DND-41 (cell line): ENCODE data around the gene FAM83F.

ENCODE experiments used
- ATAC-seq: fragments of 200-7000 bp; cut with Tn5 transposase; 3 replicates; pipeline ENCODE4 v1.9.1; 2021; ENCODE audit warnings: low read depth; ENCODE audit not compliant: insufficient read depth
- DNase-seq: peaks from one replicate; pipeline ENCODE4 v3.0.0-alpha.2; 2020
- H2AFZ ChIP-seq: 2 replicates; pipeline ENCODE4 v1.6.0; 2012; ENCODE audit warnings: low read depth, low read length
- H3K27ac ChIP-seq: 2 replicates; pipeline ENCODE4 v1.5.1; 2012; ENCODE audit warnings: low read length, inconsistent platforms
- H3K27me3 ChIP-seq: fragments of 200-600 bp; sonication (generic); 2 replicates; pipeline ENCODE4 v1.6.0; 2012; ENCODE audit warnings: low read length, mild to moderate bottlenecking, inconsistent platforms; ENCODE audit not compliant: insufficient read depth, poor library complexity
- H3K36me3 ChIP-seq: 2 replicates; pipeline ENCODE4 v1.5.1; 2012; ENCODE audit warnings: low read length, inconsistent platforms; ENCODE audit not compliant: insufficient read depth
- H3K4me1 ChIP-seq: 2 replicates; pipeline ENCODE4 v1.5.1; 2012; ENCODE audit warnings: mild to moderate bottlenecking, low read length; ENCODE audit not compliant: insufficient read depth
- H3K4me2 ChIP-seq: 2 replicates; pipeline ENCODE4 v1.6.0; 2012; ENCODE audit warnings: mild to moderate bottlenecking, moderate library complexity, low read length, inconsistent platforms; ENCODE audit not compliant: insufficient read depth
- H3K4me3 ChIP-seq, 2 experiments: fragments of 200-600 bp in 1 of 2; shearing (Covaris generic) in 1 of 2; 2 replicates each; pipeline ENCODE4 v1.5.1; 2012 to 2016; ENCODE audit warnings: inconsistent platforms in 2 of 2, low read length in 2 of 2, mild to moderate bottlenecking in 2 of 2, low read depth in 1 of 2, moderate library complexity in 1 of 2
- H3K79me2 ChIP-seq: 2 replicates; pipeline ENCODE4 v1.6.0; 2012; ENCODE audit warnings: low read length, inconsistent platforms; ENCODE audit not compliant: insufficient read depth
- H3K9ac ChIP-seq: 2 replicates; pipeline ENCODE4 v1.6.0; 2012; ENCODE audit warnings: low read depth, mild to moderate bottlenecking, inconsistent platforms, low read length, moderate library complexity
- H3K9me3 ChIP-seq: 2 replicates; pipeline ENCODE4 v1.5.1; 2012; ENCODE audit warnings: low read length, moderate library complexity, mild to moderate bottlenecking, inconsistent platforms; ENCODE audit not compliant: insufficient read depth, severe bottlenecking
- H4K20me1 ChIP-seq: 2 replicates; pipeline ENCODE4 v1.6.0; 2012; ENCODE audit warnings: low read length; ENCODE audit not compliant: insufficient read depth
- EZH2 ChIP-seq: IDR thresholded peaks from 3 replicates; pipeline ENCODE4 v1.6.1; 2012; ENCODE audit warnings: borderline replicate concordance, low read depth, mild to moderate bottlenecking, moderate library complexity, low read length, inconsistent platforms; ENCODE audit not compliant: severe bottlenecking
- TF ChIP-seq, protein P1 (sequence below): IDR thresholded peaks from 2 replicates; pipeline ENCODE4 v1.5.1; 2012; ENCODE audit warnings: borderline replicate concordance, low read length, moderate library complexity, mild to moderate bottlenecking; ENCODE audit not compliant: poor library complexity, severe bottlenecking; ENCODE audit errors: extremely low read depth

Gene FAM83F

DNA sequence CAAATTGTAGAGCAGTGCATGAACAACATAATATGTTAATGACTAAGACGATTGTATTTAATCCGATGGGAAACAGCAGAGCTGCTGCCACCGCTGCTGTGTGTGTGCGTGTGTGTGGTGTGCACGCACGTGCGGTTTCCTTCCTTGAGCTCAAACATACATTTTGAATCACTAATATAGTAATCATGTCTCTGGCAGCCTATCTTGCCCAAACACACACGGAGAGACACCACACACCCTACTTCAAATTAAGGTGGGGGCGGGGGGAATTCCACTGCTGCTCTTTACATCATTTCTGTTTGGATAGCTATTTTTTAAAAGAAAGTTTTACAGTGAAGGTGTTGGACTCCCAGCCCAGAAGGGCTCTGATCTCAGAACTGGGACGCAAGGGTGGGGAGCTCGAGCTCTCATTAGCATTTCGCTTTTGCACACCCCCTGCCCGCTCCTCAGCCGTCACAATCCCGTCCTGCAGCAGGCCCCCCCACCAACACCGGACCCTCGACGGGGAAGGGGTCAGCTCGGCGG lies 651 bp upstream of the FAM83F start:
- Histone ChIP-seq H3K9me3 (no peaks in the 10 kb centered on the region), H3K4me2 (no peak overlapping the region), H2AFZ (no peak overlapping the region), H4K20me1 (no peaks in the 10 kb centered on the region), H3K79me2 (no peaks in the 10 kb centered on the region), H3K4me1 (no peaks in the 10 kb centered on the region), H3K27me3 (no peaks in the 10 kb centered on the region), H3K36me3 (no peaks in the 10 kb centered on the region), H3K27ac (no peak overlapping the region), H3K9ac (no peak overlapping the region), H3K4me3 (no peak overlapping the region)
- TF ChIP-seq, protein P1, sequence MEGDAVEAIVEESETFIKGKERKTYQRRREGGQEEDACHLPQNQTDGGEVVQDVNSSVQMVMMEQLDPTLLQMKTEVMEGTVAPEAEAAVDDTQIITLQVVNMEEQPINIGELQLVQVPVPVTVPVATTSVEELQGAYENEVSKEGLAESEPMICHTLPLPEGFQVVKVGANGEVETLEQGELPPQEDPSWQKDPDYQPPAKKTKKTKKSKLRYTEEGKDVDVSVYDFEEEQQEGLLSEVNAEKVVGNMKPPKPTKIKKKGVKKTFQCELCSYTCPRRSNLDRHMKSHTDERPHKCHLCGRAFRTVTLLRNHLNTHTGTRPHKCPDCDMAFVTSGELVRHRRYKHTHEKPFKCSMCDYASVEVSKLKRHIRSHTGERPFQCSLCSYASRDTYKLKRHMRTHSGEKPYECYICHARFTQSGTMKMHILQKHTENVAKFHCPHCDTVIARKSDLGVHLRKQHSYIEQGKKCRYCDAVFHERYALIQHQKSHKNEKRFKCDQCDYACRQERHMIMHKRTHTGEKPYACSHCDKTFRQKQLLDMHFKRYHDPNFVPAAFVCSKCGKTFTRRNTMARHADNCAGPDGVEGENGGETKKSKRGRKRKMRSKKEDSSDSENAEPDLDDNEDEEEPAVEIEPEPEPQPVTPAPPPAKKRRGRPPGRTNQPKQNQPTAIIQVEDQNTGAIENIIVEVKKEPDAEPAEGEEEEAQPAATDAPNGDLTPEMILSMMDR: no peak
- TF ChIP-seq EZH2: no peak
- ATAC-seq (no peak), DNase-seq (no peak)

- no peaks in the 10 kb centered on the region for H4K20me1 ChIP-seq
- DNase-seq (no peak), ATAC-seq (no peak)
- no peaks in the 10 kb centered on the region for H3K79me2 ChIP-seq
- no peaks in the 10 kb centered on the region for H3K27me3 ChIP-seq
- no peaks in the 10 kb centered on the region for H3K36me3 ChIP-seq
- no peaks in the 10 kb centered on the region for H3K9me3 ChIP-seq
- H3K4me3 ChIP-seq: no peak overlapping the region
- TF ChIP-seq, protein P1: no peak
- TF ChIP-seq EZH2: no peak
- H3K4me2 ChIP-seq: no peak overlapping the region
- H3K4me1 ChIP-seq: no peaks in the 10 kb centered on the region
- no peak overlapping the region for H3K27ac ChIP-seq
- no peak overlapping the region for H2AFZ ChIP-seq
- H3K9ac ChIP-seq: no peak overlapping the region
Observed at GRCh38 chr22:39995393-39996252, 869 bp downstream of the FAM83F start.

DNA sequence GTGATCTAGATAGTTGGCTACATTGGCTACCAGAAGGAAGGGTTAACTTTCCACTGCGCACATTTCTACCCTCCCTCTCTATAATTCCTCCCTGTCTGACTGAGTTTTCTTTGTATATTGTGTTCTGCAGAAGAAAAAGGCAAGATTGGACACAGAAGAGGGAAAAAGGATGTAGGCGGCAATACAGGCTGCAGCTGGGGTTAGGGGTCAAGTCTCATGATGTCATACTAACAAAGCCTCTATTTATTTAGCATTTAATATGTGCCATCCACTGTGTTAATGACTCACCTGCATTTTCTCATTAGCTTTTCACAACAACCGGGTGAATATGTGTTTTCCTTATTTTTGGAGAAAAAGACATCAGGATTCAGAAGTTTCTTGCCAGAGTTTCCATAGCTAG lies 2.0 kb downstream of the FAM83F start:
- ATAC-seq: no peak
- Histone ChIP-seq H3K9me3 (no peaks in the 10 kb centered on the region), H3K9ac (no peak overlapping the region), H2AFZ (no peak overlapping the region), H3K27ac (no peak overlapping the region), H3K4me3 (no peak overlapping the region), H4K20me1 (no peaks in the 10 kb centered on the region), H3K4me2 (no peak overlapping the region), H3K27me3 (no peaks in the 10 kb centered on the region), H3K36me3 (no peaks in the 10 kb centered on the region), H3K4me1 (no peaks in the 10 kb centered on the region), H3K79me2 (no peaks in the 10 kb centered on the region)
- TF ChIP-seq, protein P1: no peak
- no peak for TF ChIP-seq EZH2
- no peak for DNase-seq
